Fibroblast of lung (primary cell): Measurements from ENCODE around the gene FAM151A. TPM values are rescaled to one million over a fixed set of nuclear protein-coding genes. Genes with fewer than 3 reads are reported as not detected.

Source experiments
- DNase-seq, 2 donors: peaks; one replicate each; pipeline versions ENCODE4 v3.0.0 to v3.0.0-alpha.2; 2010; ENCODE audit warnings: low read depth in 2 of 2
- H2AFZ ChIP-seq: 2 replicates; pipeline ENCODE4 v1.5.1; 2012; ENCODE audit warnings: low read length, control low read depth, inconsistent platforms
- H3K27ac ChIP-seq: 2 replicates; pipeline ENCODE4 v1.5.1; 2011; ENCODE audit warnings: low read length, control low read depth; ENCODE audit not compliant: insufficient read depth
- H3K27me3 ChIP-seq: 2 replicates; pipeline ENCODE4 v1.5.1; 2011; ENCODE audit warnings: mild to moderate bottlenecking, low read length; ENCODE audit not compliant: control insufficient read depth, insufficient read depth
- H3K36me3 ChIP-seq: 2 replicates; pipeline ENCODE4 v1.5.1; 2011; ENCODE audit warnings: low read length; ENCODE audit not compliant: control insufficient read depth, insufficient read depth
- H3K4me1 ChIP-seq: 2 replicates; pipeline ENCODE4 v1.5.1; 2011; ENCODE audit warnings: low read length; ENCODE audit not compliant: control insufficient read depth, insufficient read depth; ENCODE audit errors: extremely low read depth
- H3K4me2 ChIP-seq: 2 replicates; pipeline ENCODE4 v1.5.1; 2011; ENCODE audit warnings: low read length, control low read depth; ENCODE audit not compliant: insufficient read depth; ENCODE audit errors: extremely low read depth
- H3K4me3 ChIP-seq, 4 experiments: fragments of 200-600 bp in 1 of 4; sonication (generic) in 1 of 4; replicated peaks in 1 of 4; 2 replicates each; pipeline ENCODE4 v1.5.1; 2011 to 2016; ENCODE audit warnings: low read length in 4 of 4, low read depth in 3 of 4, mild to moderate bottlenecking in 3 of 4, control low read depth in 2 of 4, inconsistent platforms in 1 of 4, mixed read lengths in 1 of 4; ENCODE audit not compliant: insufficient read depth in 1 of 4; ENCODE audit errors: control extremely low read depth in 1 of 4
- H3K79me2 ChIP-seq: 2 replicates; pipeline ENCODE4 v1.5.1; 2012; ENCODE audit warnings: mild to moderate bottlenecking, low read length, inconsistent platforms; ENCODE audit not compliant: control insufficient read depth, insufficient read depth
- H3K9ac ChIP-seq: 2 replicates; pipeline ENCODE4 v1.5.1; 2011; ENCODE audit warnings: mild to moderate bottlenecking, low read length, control low read depth; ENCODE audit not compliant: insufficient read depth
- H3K9me3 ChIP-seq: 2 replicates; pipeline ENCODE4 v1.5.1; 2012; ENCODE audit warnings: low read depth, low read length; ENCODE audit not compliant: control insufficient read depth, insufficient read depth
- H4K20me1 ChIP-seq: 2 replicates; pipeline ENCODE4 v1.5.1; 2011; ENCODE audit warnings: low read length; ENCODE audit not compliant: control insufficient read depth, insufficient read depth; ENCODE audit errors: extremely low read depth
- CTCF ChIP-seq, 2 donors: IDR thresholded peaks in 1 of 2; conservative IDR thresholded peaks in 1 of 2; 1 replicate in 1 of 2; 2 replicates in 1 of 2; pipeline ENCODE4 v1.5.1; 2011 to 2012; ENCODE audit warnings: low read length in 2 of 2, control low read depth in 1 of 2, inconsistent platforms in 1 of 2, low read depth in 1 of 2, mild to moderate bottlenecking in 1 of 2
- EZH2 ChIP-seq: IDR thresholded peaks from 2 replicates; pipeline ENCODE4 v1.5.1; 2012; ENCODE audit warnings: low read length, control low read depth, mild to moderate bottlenecking; ENCODE audit errors: missing control alignments
- polyA plus RNA-seq, 2 donors: library from polyadenylated mRNA; depleted of rRNA in 1 of 2; stranded (reverse) in 1 of 2; unstranded in 1 of 2; fragments of >200 nt; gene quantifications; 2 replicates each; pipeline ENCODE4 v1.2.1, GENCODE V29; 2011 to 2012; ENCODE audit warnings: missing spikeins in 1 of 2
- total RNA-seq: library from RNA; depleted of rRNA; stranded (reverse); fragments of >200 nt; gene quantifications from 2 replicates; pipeline ENCODE4 v1.2.1, GENCODE V29; 2014

The FAM151A gene
- total and polyA plus RNA-seq, 2 donors (not counting 1 experiment from before 2014, with no cell fraction given): not detected

- Histone ChIP-seq H3K27ac (no peak overlapping the region), H3K9me3 (no peaks in the 10 kb centered on the region), H4K20me1 (no peaks in the 10 kb centered on the region), H3K36me3 (no peaks in the 10 kb centered on the region), H3K4me2 (no peak overlapping the region), H3K4me3 (no peak overlapping the region), H3K79me2 (no peaks in the 10 kb centered on the region), H3K4me1 (no peaks in the 10 kb centered on the region), H3K27me3 (no peaks in the 10 kb centered on the region), H3K9ac (no peak overlapping the region), H2AFZ (no peak overlapping the region)
- no peak for DNase-seq
- TF ChIP-seq CTCF (conservative IDR thresholded peaks at IDR 0.05 in 1 of 2, IDR thresholded peaks at IDR 0.05 in 1 of 2; ENCODE audit: low read depth in 1 of 2, low read length in 2 of 2) (no peak), EZH2 (no peak)
Observed at GRCh38 chr1:54603241-54603640, 20.1 kb downstream of the FAM151A start.

GRCh38 chr1:54602554-54602953 is 20.8 kb downstream of the FAM151A start:
- Histone ChIP-seq H3K9me3 (no peaks in the 10 kb centered on the region), H3K4me1 (no peaks in the 10 kb centered on the region), H3K36me3 (no peaks in the 10 kb centered on the region), H4K20me1 (no peaks in the 10 kb centered on the region), H3K79me2 (no peaks in the 10 kb centered on the region), H3K27me3 (no peaks in the 10 kb centered on the region), H3K9ac (no peak overlapping the region), H3K27ac (no peak overlapping the region), H3K4me2 (no peak overlapping the region), H3K4me3 (no peak overlapping the region), H2AFZ (no peak overlapping the region)
- DNase-seq: no peak
- no peak for TF ChIP-seq CTCF (conservative IDR thresholded peaks at IDR 0.05 in 1 of 2, IDR thresholded peaks at IDR 0.05 in 1 of 2; ENCODE audit: low read depth in 1 of 2, low read length in 2 of 2)
- no peak for TF ChIP-seq EZH2

- Histone ChIP-seq H3K79me2 (no peaks in the 10 kb centered on the region), H3K36me3 (no peaks in the 10 kb centered on the region), H3K4me1 (no peaks in the 10 kb centered on the region), H3K4me2 (no peak overlapping the region), H4K20me1 (no peaks in the 10 kb centered on the region), H3K9me3 (no peaks in the 10 kb centered on the region), H2AFZ (no peak overlapping the region), H3K9ac (no peak overlapping the region), H3K4me3 (no peak overlapping the region), H3K27ac (no peak overlapping the region), H3K27me3 (no peaks in the 10 kb centered on the region)
- TF ChIP-seq CTCF (conservative IDR thresholded peaks at IDR 0.05 in 1 of 2, IDR thresholded peaks at IDR 0.05 in 1 of 2; ENCODE audit: low read depth in 1 of 2, low read length in 2 of 2) (no peak), EZH2 (no peak)
- DNase-seq: no peak
Observed at GRCh38 chr1:54601730-54602129, 21.6 kb downstream of the FAM151A start.
